HEK293 (cell line): ENCODE measurements around the gene ASGR2.

Source experiments
- CTCF ChIA-PET: fragments of 350-600 bp; formaldehyde crosslinking; extraction: SDS; loops from one replicate; lab custom pipeline; 2021; ENCODE audit warnings: antibody characterized with exemption; lab: Yijun Ruan, JAX
- POLR2A ChIA-PET: fragments of 300-600 bp; formaldehyde crosslinking; extraction: SDS; loops from one replicate; lab custom pipeline; 2020; ENCODE audit warnings: antibody characterized with exemption, inconsistent platforms; lab: Yijun Ruan, JAX
- H3K27ac ChIP-seq: fragments of 200-500 bp; sonication (Bioruptor generic); 2 replicates; pipeline ENCODE4 v1.5.1; 2014; ENCODE audit warnings: low read depth, low read length, control low read depth, inconsistent platforms; ENCODE audit errors: extremely low read depth
- H3K36me3 ChIP-seq, 2 experiments: fragments of 200-500 bp in 1 of 2; sonication (Bioruptor generic) in 1 of 2; 1 replicate in 1 of 2; 2 replicates in 1 of 2; pipeline ENCODE4 v1.5.1; 2014 to 2017; ENCODE audit warnings: inconsistent platforms in 2 of 2, low read length in 2 of 2; ENCODE audit not compliant: control insufficient read depth in 2 of 2, insufficient read depth in 1 of 2
- H3K4me1 ChIP-seq: fragments of 200-500 bp; sonication (Bioruptor generic); 2 replicates; pipeline ENCODE4 v1.5.1; 2014; ENCODE audit warnings: mild to moderate bottlenecking, low read length, inconsistent platforms; ENCODE audit not compliant: control insufficient read depth, insufficient read depth
- H3K4me3 ChIP-seq: 2 replicates; pipeline ENCODE4 v1.5.1; 2011; ENCODE audit warnings: low read depth, mild to moderate bottlenecking, control low read depth, low read length, moderate library complexity
- H3K9me3 ChIP-seq: fragments of 200-500 bp; sonication (Bioruptor generic); 2 replicates; pipeline ENCODE4 v1.5.1; 2014; ENCODE audit warnings: low read depth, low read length, inconsistent platforms; ENCODE audit not compliant: control insufficient read depth, insufficient read depth
- BCL11A ChIP-seq: fragments of 450-650 bp; formaldehyde crosslinking; IDR thresholded peaks from 2 replicates; pipeline ENCODE4 v1.5.1; 2016; ENCODE audit warnings: low read depth, missing biosample characterization, missing genetic modification characterization
- EGR2 ChIP-seq: fragments of 450-650 bp; formaldehyde crosslinking; IDR thresholded peaks from 2 replicates; pipeline ENCODE4 v1.5.1; 2016; ENCODE audit warnings: low read depth, missing biosample characterization, missing genetic modification characterization
- FEZF1 ChIP-seq: fragments of 450-650 bp; formaldehyde crosslinking; IDR thresholded peaks from 2 replicates; pipeline ENCODE4 v1.5.1; 2016; ENCODE audit warnings: missing biosample characterization, missing genetic modification characterization
- KLF1 ChIP-seq: fragments of 450-650 bp; formaldehyde crosslinking; IDR thresholded peaks from 2 replicates; pipeline ENCODE4 v1.5.1; 2016; ENCODE audit warnings: missing biosample characterization, missing genetic modification characterization
- KLF17 ChIP-seq: fragments of 450-650 bp; formaldehyde crosslinking; IDR thresholded peaks from 2 replicates; pipeline ENCODE4 v1.5.1; 2016; ENCODE audit warnings: missing biosample characterization, missing genetic modification characterization
- KLF9 ChIP-seq: fragments of 450-650 bp; formaldehyde crosslinking; IDR thresholded peaks from 2 replicates; pipeline ENCODE4 v1.5.1; 2016; ENCODE audit warnings: missing biosample characterization, missing genetic modification characterization, low read depth
- SCRT1 ChIP-seq: fragments of 450-650 bp; formaldehyde crosslinking; IDR thresholded peaks from 2 replicates; pipeline ENCODE4 v1.5.1; 2016; ENCODE audit warnings: missing biosample characterization, missing genetic modification characterization, borderline replicate concordance
- SCRT2 ChIP-seq: fragments of 450-650 bp; formaldehyde crosslinking; IDR thresholded peaks from 2 replicates; pipeline ENCODE4 v1.5.1; 2016; ENCODE audit warnings: missing biosample characterization, missing genetic modification characterization
- ZFHX2 ChIP-seq: fragments of 450-650 bp; formaldehyde crosslinking; conservative IDR thresholded peaks from 2 replicates; pipeline ENCODE4 v1.5.1; 2016; ENCODE audit warnings: missing biosample characterization, missing genetic modification characterization
- ZFP3 ChIP-seq: fragments of 450-650 bp; formaldehyde crosslinking; IDR thresholded peaks from 2 replicates; pipeline ENCODE4 v1.5.1; 2016; ENCODE audit warnings: low read depth, missing biosample characterization, missing genetic modification characterization
- ZFP69B ChIP-seq: fragments of 450-650 bp; formaldehyde crosslinking; IDR thresholded peaks from 2 replicates; pipeline ENCODE4 v1.5.1; 2016; ENCODE audit warnings: missing biosample characterization, missing genetic modification characterization
- ZNF169 ChIP-seq: fragments of 450-650 bp; formaldehyde crosslinking; IDR thresholded peaks from 2 replicates; pipeline ENCODE4 v1.5.1; 2016; ENCODE audit warnings: missing biosample characterization, missing genetic modification characterization
- ZNF202 ChIP-seq: fragments of 450-650 bp; formaldehyde crosslinking; IDR thresholded peaks from 2 replicates; pipeline ENCODE4 v1.5.1; 2016; ENCODE audit warnings: missing biosample characterization, missing genetic modification characterization, borderline replicate concordance
- ZNF26 ChIP-seq: fragments of 450-650 bp; formaldehyde crosslinking; IDR thresholded peaks from 2 replicates; pipeline ENCODE4 v1.5.1; 2016; ENCODE audit warnings: missing biosample characterization, missing genetic modification characterization
- ZNF266 ChIP-seq: fragments of 450-650 bp; formaldehyde crosslinking; IDR thresholded peaks from 2 replicates; pipeline ENCODE4 v1.5.1; 2016; ENCODE audit warnings: missing biosample characterization, missing genetic modification characterization, low read depth
- ZNF311 ChIP-seq: fragments of 450-650 bp; formaldehyde crosslinking; IDR thresholded peaks from 2 replicates; pipeline ENCODE4 v1.5.1; 2017; ENCODE audit warnings: missing biosample characterization, missing genetic modification characterization, borderline replicate concordance
- ZNF394 ChIP-seq: fragments of 450-650 bp; formaldehyde crosslinking; IDR thresholded peaks from 2 replicates; pipeline ENCODE4 v1.5.1; 2016; ENCODE audit warnings: missing biosample characterization, missing genetic modification characterization, mild to moderate bottlenecking, moderate library complexity, borderline replicate concordance
- ZNF433 ChIP-seq: fragments of 450-650 bp; formaldehyde crosslinking; IDR thresholded peaks from 2 replicates; pipeline ENCODE4 v1.5.1; 2016; ENCODE audit warnings: missing biosample characterization, missing genetic modification characterization, low read depth
- ZNF555 ChIP-seq: fragments of 450-650 bp; formaldehyde crosslinking; conservative IDR thresholded peaks from 2 replicates; pipeline ENCODE4 v1.5.1; 2017; ENCODE audit warnings: missing biosample characterization, mild to moderate bottlenecking, missing genetic modification characterization, inconsistent platforms
- ZNF560 ChIP-seq: fragments of 450-650 bp; formaldehyde crosslinking; IDR thresholded peaks from 2 replicates; pipeline ENCODE4 v1.5.1; 2017; ENCODE audit warnings: missing biosample characterization, missing genetic modification characterization, borderline replicate concordance
- ZNF707 ChIP-seq: fragments of 450-650 bp; formaldehyde crosslinking; IDR thresholded peaks from 2 replicates; pipeline ENCODE4 v1.5.1; 2016; ENCODE audit warnings: missing biosample characterization, missing genetic modification characterization
- ZSCAN16 ChIP-seq: fragments of 450-650 bp; formaldehyde crosslinking; IDR thresholded peaks from 2 replicates; pipeline ENCODE4 v1.5.1; 2016; ENCODE audit warnings: missing biosample characterization, missing genetic modification characterization

ASGR2 gene

GRCh38 chr17:7110617-7111306, 3.9 kb downstream of the ASGR2 start:
- Histone ChIP-seq H3K4me3 (no peak overlapping the region), H3K27ac (no peak overlapping the region), H3K4me1 (no peaks in the 10 kb centered on the region), H3K9me3 (no peaks in the 10 kb centered on the region), H3K36me3 (no peaks in the 10 kb centered on the region)
- CTCF ChIA-PET = interaction anchor here (0.6 to 1.2 kb wide), 5 partner anchors 9 to 200 kb away, joined by 3 to 4 read pairs (median 3); no protein-coding TSS in a partner anchor
- POLR2A ChIA-PET = no interaction called here
- no peak for TF ChIP-seq ZNF266 (tag by site-specific recombination)
- peak; percentile 92 for TF ChIP-seq ZNF26 (tag by site-specific recombination)

GRCh38 chr17:7109461-7110322, 4.9 kb downstream of the ASGR2 start:
- Histone ChIP-seq H3K27ac (no peak overlapping the region), H3K4me3 (no peak overlapping the region), H3K4me1 (no peaks in the 10 kb centered on the region), H3K36me3 (no peaks in the 10 kb centered on the region), H3K9me3 (no peaks in the 10 kb centered on the region)
- TF ChIP-seq BCL11A (tag by site-specific recombination) (no peak), ZFP69B (tag by site-specific recombination) (no peak), ZFHX2 (tag by site-specific recombination) (peak; percentile 99), ZNF707 (no peak), ZNF202 (tag by site-specific recombination) (no peak), SCRT2 (tag by site-specific recombination) (peak; percentile 79), FEZF1 (tag by site-specific recombination) (no peak), ZNF433 (tag by site-specific recombination) (no peak), ZNF394 (tag by site-specific recombination) (no peak), ZFP3 (tag by site-specific recombination) (no peak), KLF9 (tag by site-specific recombination) (peak; percentile 57), ZNF311 (no peak), KLF1 (tag by site-specific recombination) (peak; percentile 36; the same call in 1 of the 2 replicates), KLF17 (tag by site-specific recombination) (no peak), ZNF169 (tag by site-specific recombination) (0 out of 2 replicates have a peak, but pooled peaks have one; percentile 17), EGR2 (peak; percentile 99)
- ChIA-PET CTCF (interaction anchor here (1.0 to 1.2 kb wide), 2 partner anchors 57 to 63 kb away, joined by 3 to 4 read pairs; no protein-coding TSS in a partner anchor), POLR2A (no interaction called here)

GRCh38 chr17:7108981-7109380, 5.6 kb downstream of the ASGR2 start:
- ChIA-PET POLR2A (no interaction called here), CTCF (interaction anchor here (0.7 kb wide), 1 partner anchor 57 kb away, joined by 6 read pairs; no protein-coding TSS in a partner anchor)
- TF ChIP-seq ZNF555 (no peak), ZNF560 (no peak), ZSCAN16 (tag by site-specific recombination) (no peak), SCRT1 (no peak)

More at GRCh38 chr17:7108981-7109380, 5.6 kb downstream of the ASGR2 start:
- Histone ChIP-seq H3K9me3 (no peaks in the 10 kb centered on the region), H3K4me1 (no peaks in the 10 kb centered on the region), H3K4me3 (no peak overlapping the region), H3K36me3 (no peaks in the 10 kb centered on the region), H3K27ac (no peak overlapping the region)
